Dermis blood vessel endothelial cell (primary cell): ENCODE results near the gene CDH2. TPM values are rescaled to one million over a fixed set of nuclear protein-coding genes. Genes with fewer than 3 reads are reported as not detected.

Source experiments
- DNase-seq: peaks from one replicate; pipeline ENCODE4 v3.0.0; 2010
- total RNA-seq: library from RNA; depleted of rRNA; stranded (reverse); fragments of >200 nt; gene quantifications from 2 replicates; pipeline ENCODE4 v1.2.3, GENCODE V29; 2014

CDH2 gene
- total RNA-seq, 1 donor from 2014 or later = 1.9 TPM

DNA sequence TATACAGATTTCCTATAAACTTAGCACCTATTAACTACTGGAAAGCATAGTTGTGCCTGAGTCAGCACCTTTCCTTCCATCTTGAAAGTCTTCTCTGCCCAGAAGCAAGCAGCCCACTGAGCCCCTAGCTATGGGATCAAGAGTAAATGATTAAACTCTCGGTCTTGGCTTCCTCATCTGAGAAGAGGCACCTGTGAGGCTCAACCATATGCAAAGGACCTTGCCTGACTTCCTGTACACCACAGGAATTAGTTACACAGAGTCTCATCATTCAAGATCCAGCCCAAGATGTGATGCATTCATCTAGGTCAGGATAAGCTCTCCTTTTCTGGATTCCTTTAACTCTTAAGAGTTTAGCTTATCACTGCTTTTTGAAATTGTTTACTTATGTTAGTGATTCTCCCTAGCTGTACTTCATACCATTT, 96.0 kb downstream of the CDH2 start:
- DNase-seq = no peak

DNA sequence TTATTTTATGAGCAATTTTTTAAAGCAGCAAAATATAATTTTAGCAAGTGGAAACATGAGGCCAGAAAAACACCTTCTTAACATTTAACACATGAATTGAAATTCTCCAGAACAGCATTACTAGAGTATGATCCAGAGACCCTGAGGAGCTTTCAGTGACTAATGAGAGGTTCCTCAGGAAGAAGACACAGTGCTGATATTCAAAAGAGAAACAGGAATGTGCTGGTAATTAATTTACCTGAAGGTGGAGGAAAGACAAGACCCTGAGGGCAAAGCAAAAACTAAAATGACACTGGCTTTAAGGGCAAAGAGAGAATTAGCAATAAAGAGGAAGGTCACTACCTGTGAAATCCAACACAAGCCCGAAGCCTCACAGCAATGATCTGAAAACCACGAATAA, 97.0 kb downstream of the CDH2 start:
- DNase-seq = no peak

- no peak for DNase-seq
Observed at GRCh38 chr18:28078849-28079248, 98.1 kb downstream of the CDH2 start.

- DNase-seq = no peak
Observed at GRCh38 chr18:28078298-28078697, 98.6 kb downstream of the CDH2 start.

- peak; percentile 33 for DNase-seq
Observed at GRCh38 chr18:28075501-28075900, 101.4 kb downstream of the CDH2 start.

DNA sequence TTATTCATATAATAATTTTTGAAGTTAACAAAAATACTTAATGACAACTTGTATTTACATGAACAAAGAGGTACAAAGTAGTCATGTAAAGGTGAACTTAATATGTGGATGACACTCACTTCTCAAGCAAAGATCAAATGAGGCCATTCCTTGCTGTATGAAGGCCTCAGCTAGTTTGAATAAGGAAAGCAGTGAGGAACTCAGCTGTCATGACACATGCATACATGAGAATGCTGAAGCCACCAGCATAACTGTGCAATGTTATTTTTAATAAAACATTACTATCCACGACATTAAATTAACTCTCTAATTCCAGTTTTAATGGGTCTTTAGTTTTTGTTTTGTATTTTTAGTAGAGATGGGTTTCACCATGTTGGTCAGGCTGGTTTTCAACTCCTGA, 102.9 kb downstream of the CDH2 start:
- DNase-seq = no peak

DNA sequence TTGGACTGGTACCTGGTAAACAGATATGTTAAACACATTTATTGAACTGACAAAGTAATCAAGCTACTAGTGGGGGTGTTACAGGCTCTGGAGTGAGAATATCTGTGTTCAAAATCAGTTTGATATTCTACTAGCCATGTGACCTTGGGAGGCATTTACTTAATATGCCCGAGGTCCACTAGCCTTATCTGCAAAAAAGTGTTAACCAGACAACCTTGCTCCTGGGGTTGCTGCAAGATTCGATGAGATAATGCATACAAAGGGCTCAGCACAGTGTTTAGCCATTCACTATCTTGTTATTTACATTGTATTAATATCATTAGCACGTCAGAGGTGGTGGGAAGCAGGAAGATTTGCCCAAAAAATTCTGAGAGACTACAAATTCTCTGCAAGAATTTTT, 103.3 kb downstream of the CDH2 start:
- no peak for DNase-seq

- peak; percentile 65 for DNase-seq
Observed at GRCh38 chr18:28071199-28071598, 105.7 kb downstream of the CDH2 start.

- DNase-seq = no peak
Observed at GRCh38 chr18:28068207-28068606, 108.7 kb downstream of the CDH2 start.

GRCh38 chr18:28067346-28067745, 109.6 kb downstream of the CDH2 start:
- DNase-seq = no peak

DNA sequence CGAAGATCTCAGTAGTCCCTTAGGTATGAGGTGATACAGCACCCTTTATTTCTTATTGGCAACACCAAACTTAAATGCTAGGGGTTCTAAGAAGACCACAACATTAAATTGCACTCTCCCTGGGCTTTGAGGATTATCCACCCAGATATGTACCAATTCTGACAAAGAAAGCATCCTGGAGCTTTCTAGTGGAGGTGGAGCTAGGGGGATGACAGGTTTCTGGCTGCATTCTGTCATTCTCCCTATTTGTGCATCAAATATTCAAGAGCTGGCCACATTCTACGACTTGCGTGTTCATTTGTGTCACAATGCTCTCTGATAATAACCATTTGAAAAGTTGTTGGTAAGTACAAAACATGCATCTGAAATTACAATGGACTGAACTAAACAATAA, 111.1 kb downstream of the CDH2 start:
- no peak for DNase-seq

DNA sequence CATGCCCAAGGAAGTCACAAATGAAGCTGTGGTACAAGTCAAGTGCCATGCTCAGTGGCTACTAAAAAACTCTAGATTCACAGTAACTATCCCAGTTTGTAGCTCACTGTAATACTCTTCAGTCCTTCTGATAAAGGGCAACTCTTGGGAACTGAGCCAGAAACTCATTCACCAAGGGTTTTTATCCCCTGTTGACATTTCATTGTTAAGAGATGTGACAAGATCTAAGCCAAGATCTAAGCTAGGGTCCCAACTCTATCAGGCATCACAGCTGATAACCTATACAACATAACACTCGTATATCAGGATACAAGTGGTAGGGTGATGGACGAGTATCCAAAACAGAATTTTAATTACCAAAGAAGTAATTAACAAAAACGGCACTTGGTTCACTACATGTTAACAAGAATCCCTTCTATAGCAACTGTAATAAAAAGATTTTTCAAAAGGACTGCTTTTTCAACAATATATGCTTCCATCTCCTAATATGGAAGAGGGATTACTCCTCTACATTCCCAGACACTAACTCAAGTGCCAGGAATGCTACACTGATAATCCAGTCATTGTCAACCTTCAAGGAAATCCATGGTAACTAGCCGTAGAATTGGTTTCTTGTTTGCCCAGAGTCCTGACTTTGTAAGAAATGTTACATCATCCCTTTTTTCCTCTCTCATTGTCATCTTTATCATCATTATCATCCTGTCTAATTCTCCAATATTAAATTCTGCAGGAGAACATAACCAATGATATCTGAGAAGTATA, 111.7 kb downstream of the CDH2 start:
- DNase-seq = peak; percentile 40

DNA sequence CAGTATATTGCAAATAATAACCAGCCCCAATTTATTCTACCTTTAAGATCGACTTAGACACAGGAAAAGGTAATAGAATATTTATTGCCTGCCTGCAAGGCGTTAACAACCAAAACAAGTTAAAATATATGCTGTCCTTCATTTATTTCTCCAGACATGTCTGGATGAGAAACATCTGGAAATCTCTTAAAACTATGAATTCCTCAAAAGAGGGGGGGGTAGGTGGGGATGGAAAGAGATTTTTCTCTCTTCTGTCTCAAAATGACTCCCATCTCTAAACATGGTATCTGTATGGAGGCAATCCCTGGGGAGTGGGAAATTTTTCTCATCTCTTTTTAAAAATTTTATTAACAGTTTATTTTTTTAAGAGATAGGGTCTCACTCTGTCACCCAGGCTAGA, 113.0 kb downstream of the CDH2 start:
- no peak for DNase-seq

DNA sequence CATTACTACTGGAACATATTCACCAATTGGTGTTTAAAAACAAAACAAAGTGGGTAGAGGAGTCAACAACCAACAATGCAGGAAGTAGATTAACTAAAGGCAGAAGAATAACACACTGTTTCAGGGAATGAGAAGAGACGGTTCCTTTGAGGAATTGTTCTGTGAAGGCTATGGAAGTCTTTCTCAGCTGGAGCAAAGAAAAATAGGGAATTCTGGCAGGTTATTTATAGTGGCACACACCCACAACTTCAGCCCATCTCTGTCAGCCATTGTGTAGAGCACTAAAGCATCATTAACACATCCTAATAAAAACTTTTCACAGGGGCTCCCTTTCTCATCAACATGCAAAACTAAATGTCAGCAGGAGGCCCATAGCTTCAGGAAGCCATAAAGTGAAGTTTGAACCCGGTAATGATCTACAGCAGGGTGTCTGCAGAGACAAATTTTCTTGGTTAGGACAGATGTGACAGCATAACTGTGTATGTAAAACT, 113.6 kb downstream of the CDH2 start:
- peak; percentile 28 for DNase-seq

DNA sequence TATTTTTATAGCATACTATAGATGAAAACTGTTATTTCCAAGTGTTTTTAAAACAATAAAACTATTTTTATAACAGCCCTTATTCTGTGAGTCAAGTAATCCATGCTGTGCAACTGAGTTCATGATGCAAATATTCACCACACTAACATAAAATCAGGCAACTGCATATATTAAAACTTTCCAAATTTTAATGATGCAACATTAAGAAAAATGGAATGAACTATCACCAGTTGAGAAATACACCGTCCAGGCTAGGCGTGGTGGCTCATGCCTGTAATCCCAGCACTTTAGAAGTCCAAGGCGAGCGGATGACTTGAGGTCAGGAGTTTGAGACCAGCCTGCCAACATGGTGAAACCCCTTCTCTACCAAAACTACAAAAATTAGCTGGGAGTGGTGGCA, 114.5 kb downstream of the CDH2 start:
- no peak for DNase-seq

DNA sequence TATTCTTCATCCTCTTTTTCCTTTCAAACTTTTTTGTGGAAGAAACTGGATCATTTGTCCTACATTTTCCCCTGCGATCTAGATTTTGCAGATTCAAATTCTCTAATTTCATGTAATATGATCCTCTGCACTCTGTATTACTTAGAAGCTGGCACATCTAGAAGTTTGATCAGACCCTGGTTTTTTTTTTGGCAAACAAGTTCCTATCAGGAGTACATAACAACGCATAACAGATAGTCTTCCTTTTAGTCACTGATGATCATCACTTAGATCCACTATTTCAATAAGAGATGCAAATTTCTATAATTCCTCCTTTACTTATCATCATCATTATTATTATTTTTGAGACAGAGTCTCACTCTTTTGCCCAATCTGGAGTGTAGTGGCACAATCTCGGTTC, 117.1 kb downstream of the CDH2 start:
- DNase-seq = no peak

GRCh38 chr18:28050545-28050944, 126.4 kb downstream of the CDH2 start:
- no peak for DNase-seq

GRCh38 chr18:28048612-28049011, 128.3 kb downstream of the CDH2 start:
- DNase-seq = no peak

GRCh38 chr18:28045880-28046279, 131.1 kb downstream of the CDH2 start:
- peak; percentile 8 for DNase-seq

DNA sequence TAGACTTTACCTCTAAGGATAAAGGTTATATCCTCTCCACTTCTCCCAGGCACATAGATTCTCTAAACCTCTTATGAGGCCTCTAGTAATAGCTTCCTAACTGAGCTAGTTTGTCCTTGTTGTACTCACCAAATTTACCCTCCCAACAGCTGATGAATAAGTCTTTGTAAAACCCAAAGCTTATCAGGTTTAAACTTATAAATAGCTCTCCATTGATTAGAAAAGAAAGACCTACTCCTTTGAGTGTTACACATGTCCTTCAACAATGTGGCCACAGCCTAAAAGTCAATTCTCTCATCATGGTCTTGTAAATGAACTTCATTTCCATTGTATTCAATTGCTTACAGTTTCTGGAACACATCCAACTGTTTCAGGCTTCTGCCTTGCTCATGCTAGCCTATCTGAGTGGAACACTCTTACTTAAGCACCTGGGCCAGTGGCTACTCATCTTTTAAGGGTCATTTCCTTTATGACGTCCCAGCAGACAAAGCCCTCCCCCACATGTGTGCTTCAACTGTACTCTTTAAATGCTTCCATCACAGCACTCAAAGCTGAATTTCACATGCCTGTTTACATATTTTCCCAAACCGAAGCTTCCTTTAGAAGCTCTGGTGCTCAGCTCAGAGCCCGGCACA, 131.6 kb downstream of the CDH2 start:
- DNase-seq = peak; percentile 90

- DNase-seq = no peak
Observed at GRCh38 chr18:28044036-28044435, 132.9 kb downstream of the CDH2 start.

DNA sequence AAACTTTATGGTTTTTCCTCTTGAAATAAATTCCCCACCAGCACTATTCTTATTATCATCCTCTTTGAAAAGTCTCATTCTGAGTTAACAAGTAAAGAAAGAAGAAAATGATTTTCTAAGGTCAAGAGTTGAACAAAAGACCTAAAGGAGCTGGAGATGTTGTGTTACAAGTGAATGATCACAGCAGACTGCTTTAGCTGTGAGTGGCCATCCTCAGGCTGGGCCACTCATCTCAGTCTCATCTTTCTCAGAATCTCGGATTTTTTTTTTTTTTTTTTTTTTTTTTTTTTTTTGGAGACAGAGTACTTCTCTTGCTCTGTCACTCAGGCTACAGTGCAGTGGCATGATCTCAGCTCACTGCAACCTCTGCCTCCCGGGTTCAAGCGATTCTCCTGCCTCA, 133.3 kb downstream of the CDH2 start:
- no peak for DNase-seq

- peak; percentile 60 for DNase-seq
Observed at GRCh38 chr18:28041366-28041765, 135.6 kb downstream of the CDH2 start.

GRCh38 chr18:28040716-28041115, 136.2 kb downstream of the CDH2 start:
- DNase-seq = no peak
